HG03108 (cell line): ENCODE measurements around the gene MYO6.

ENCODE experiments used
- ATAC-seq: cut with Tn5 transposase; IDR thresholded peaks from one replicate; pipeline ENCODE4 v1.9.1; 2021; ENCODE audit warnings: moderate library complexity; ENCODE audit not compliant: unreplicated experiment

Gene MYO6

GRCh38 chr6:75940564-75940963 lies 191.5 kb downstream of the MYO6 start:
- ATAC-seq, result no peak

GRCh38 chr6:75941509-75941908 lies 192.5 kb downstream of the MYO6 start:
- no peak for ATAC-seq

- no peak for ATAC-seq
Observed at GRCh38 chr6:75943381-75943780, 194.3 kb downstream of the MYO6 start.

GRCh38 chr6:75946146-75946831 lies 197.2 kb downstream of the MYO6 start:
- ATAC-seq, result no peak

- ATAC-seq, result no peak
Observed at GRCh38 chr6:75947935-75948334, 198.9 kb downstream of the MYO6 start.

- ATAC-seq, result no peak
Observed at GRCh38 chr6:75952128-75952527, 203.1 kb downstream of the MYO6 start.

- ATAC-seq, result no peak
Observed at GRCh38 chr6:75963569-75963968, 214.5 kb downstream of the MYO6 start.

- no peak for ATAC-seq
Observed at GRCh38 chr6:75968143-75968542, 219.1 kb downstream of the MYO6 start.
